SK-N-MC (cell line): ENCODE results near the gene BCAR3.

ENCODE experiments used
- EZH2 ChIP-seq: fragments of 200-600 bp; sonication (generic); IDR thresholded peaks from one replicate; pipeline ENCODE4 v1.6.1; 2017; ENCODE audit warnings: antibody characterized with exemption
- FOXP2 ChIP-seq: optimal IDR thresholded peaks from 2 replicates; pipeline ENCODE3; 2011; ENCODE audit warnings: mild to moderate bottlenecking, moderate library complexity; ENCODE audit not compliant: insufficient read depth; ENCODE audit errors: extremely low read length, control extremely low read depth
- POLR2AphosphoS5 ChIP-seq: IDR thresholded peaks from 2 replicates; pipeline ENCODE4 v1.6.1; 2012; ENCODE audit warnings: mild to moderate bottlenecking, low read depth, low read length, borderline replicate concordance

GRCh38 chr1:93525431-93525830 lies 156.2 kb downstream of the BCAR3 start:
- TF ChIP-seq EZH2 (no peak), POLR2AphosphoS5 (no peak), FOXP2 (no peak)
